Ascending aorta (tissue), 2 donors: ENCODE measurements around the gene GNB5. TPM values are rescaled to one million over a fixed set of nuclear protein-coding genes. Genes with fewer than 3 reads are reported as not detected.

Experiments used
- DNase-seq, 2 donors: peaks; one replicate each; pipeline ENCODE4 v3.0.0-alpha.2; 2019; ENCODE audit warnings: low spot score in 2 of 2
- H3K27ac ChIP-seq, 2 donors: fragments of 200-600 bp; sonication (generic); one replicate each; pipeline ENCODE4 v1.5.1; 2016 to 2017; ENCODE audit warnings: mild to moderate bottlenecking in 1 of 2
- H3K27me3 ChIP-seq: fragments of 200-600 bp; sonication (generic); one replicate; pipeline ENCODE4 v1.5.1; 2017
- H3K36me3 ChIP-seq, 2 donors: fragments of 200-600 bp; sonication (generic); one replicate each; pipeline ENCODE4 v1.5.1; 2016
- H3K4me1 ChIP-seq, 2 donors: fragments of 200-600 bp; sonication (generic); one replicate each; pipeline ENCODE4 v1.5.1; 2016 to 2017; ENCODE audit warnings: mild to moderate bottlenecking in 1 of 2
- H3K4me3 ChIP-seq, 2 donors: fragments of 200-600 bp; sonication (generic); one replicate each; pipeline ENCODE4 v1.5.1; 2016 to 2017; ENCODE audit warnings: mild to moderate bottlenecking in 1 of 2
- H3K9me3 ChIP-seq, 2 donors: fragments of 200-600 bp; sonication (generic); one replicate each; pipeline ENCODE4 v1.5.1; 2016
- CTCF ChIP-seq, 3 experiments: fragments of 200-600 bp in 2 of 3; fragments of 450-650 bp in 1 of 3; sonication (generic) in 2 of 3; IDR thresholded peaks; one replicate each; pipeline ENCODE4 v1.5.1; 2016 to 2019; ENCODE audit warnings: antibody characterized with exemption in 3 of 3, mild to moderate bottlenecking in 1 of 3, moderate library complexity in 1 of 3
- intact Hi-C: fragments of 100-400 bp; cut with DNase I; formaldehyde crosslinking; loops from one replicate; pipeline ENCODE4 v1.15.1; 2023
- total RNA-seq: library from RNA; depleted of rRNA; stranded (reverse); fragments of >200 nt; gene quantifications from one replicate; pipeline ENCODE4 v1.1.0, GENCODE V29; 2016

The GNB5 gene
- total RNA-seq, 1 donor from 2014 or later, result 8.8 TPM

- TF ChIP-seq CTCF (IDR thresholded peaks at IDR 0.05), result no peak
- H3K4me1 ChIP-seq, result no peaks in the 10 kb centered on the region
- intact Hi-C loops, result no loop called here
- DNase-seq, result no peak
- H3K9me3 ChIP-seq, result no peaks in the 10 kb centered on the region
- no peak overlapping the region for H3K27ac ChIP-seq
- H3K36me3 ChIP-seq, result peaks cover 6 to 30% of the 10 kb centered on the region in 2 donors
- no peak overlapping the region for H3K4me3 ChIP-seq
- H3K27me3 ChIP-seq, result no peaks in the 10 kb centered on the region
Measured at GRCh38 chr15:52162876-52163275, 28.3 kb downstream of the GNB5 start.

DNA sequence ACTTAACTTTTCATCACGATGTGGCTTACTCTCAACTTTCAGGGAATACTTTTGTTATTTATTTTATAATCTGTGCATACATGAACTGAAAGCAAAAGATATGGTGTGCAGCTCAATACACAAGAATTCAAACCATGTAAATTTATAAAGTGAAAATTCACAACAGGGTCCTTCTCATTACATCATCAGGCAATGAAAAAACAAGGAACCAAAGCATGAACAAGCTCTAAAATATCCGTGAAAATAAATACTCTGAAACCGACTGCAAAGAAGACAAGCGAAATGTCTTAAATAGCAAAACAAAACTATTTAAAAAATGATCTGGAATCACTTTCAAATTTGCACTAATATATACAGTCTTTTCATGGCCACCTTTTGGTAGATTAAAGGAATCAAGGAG is 28.9 kb downstream of the GNB5 start:
- H3K9me3 ChIP-seq, result no peaks in the 10 kb centered on the region
- no peaks in the 10 kb centered on the region for H3K4me1 ChIP-seq
- H3K27ac ChIP-seq, result no peak overlapping the region
- intact Hi-C loops, result no loop called here
- peaks cover 6 to 30% of the 10 kb centered on the region in 2 donors for H3K36me3 ChIP-seq
- DNase-seq, result no peak
- H3K27me3 ChIP-seq, result no peaks in the 10 kb centered on the region
- TF ChIP-seq CTCF (IDR thresholded peaks at IDR 0.05), result no peak
- no peak overlapping the region for H3K4me3 ChIP-seq

DNA sequence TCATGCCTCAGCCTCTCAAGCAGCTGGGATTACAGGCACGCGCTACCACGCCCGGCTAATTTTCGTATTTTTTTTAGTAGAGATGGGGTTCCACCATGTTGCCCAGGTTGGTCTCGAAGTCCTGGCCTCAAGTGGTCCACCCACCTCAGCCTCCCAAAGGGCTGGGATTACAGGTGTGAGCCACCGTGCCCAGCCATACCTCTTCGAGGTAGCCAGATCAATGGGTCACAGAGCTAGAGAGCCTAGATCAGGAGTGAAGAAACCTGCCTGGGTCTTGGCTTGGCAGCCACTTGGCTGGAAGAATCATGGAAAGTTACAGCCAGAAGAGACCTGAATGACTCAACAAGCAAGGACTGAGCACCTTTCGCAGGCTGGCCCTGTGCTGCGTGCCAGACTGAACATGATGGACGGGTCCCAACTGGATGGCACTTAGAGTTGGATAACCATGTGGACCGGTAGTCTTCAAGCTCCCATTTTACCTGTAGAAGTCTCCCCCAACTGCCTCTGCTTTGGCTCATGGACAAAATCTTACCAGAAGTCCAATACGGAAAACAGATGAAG is 29.7 kb downstream of the GNB5 start:
- Histone ChIP-seq H3K9me3 (no peaks in the 10 kb centered on the region), H3K36me3 (peaks cover 6 to 30% of the 10 kb centered on the region in 2 donors), H3K27ac (no peak overlapping the region), H3K27me3 (no peaks in the 10 kb centered on the region), H3K4me1 (no peaks in the 10 kb centered on the region), H3K4me3 (no peak overlapping the region)
- TF ChIP-seq CTCF (IDR thresholded peaks at IDR 0.05), result no peak
- intact Hi-C loops, result no loop called here
- no peak for DNase-seq

DNA sequence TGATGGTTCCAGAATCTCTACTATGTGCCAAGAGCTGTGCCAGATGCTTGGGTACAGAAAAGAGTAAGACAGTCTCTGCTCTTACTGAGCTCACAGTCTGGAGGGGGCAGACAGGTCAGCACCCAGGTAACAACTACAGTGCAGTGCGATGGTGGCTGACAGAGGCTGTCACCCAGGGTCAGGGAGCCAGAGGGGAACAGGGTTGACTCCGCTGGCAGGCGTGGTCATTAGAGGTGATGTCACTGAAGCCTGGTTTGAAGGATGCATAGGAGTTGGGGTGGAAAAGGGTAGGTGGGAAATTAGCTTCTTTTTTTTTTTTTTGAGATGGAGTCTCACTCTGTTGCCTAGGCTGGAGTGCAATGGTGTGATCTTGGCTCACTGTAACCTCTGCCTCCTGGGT is 31.5 kb downstream of the GNB5 start:
- Histone ChIP-seq H3K4me1 (no peaks in the 10 kb centered on the region), H3K9me3 (no peaks in the 10 kb centered on the region), H3K27me3 (no peaks in the 10 kb centered on the region), H3K36me3 (peaks cover 6 to 30% of the 10 kb centered on the region in 2 donors), H3K27ac (no peak overlapping the region), H3K4me3 (no peak overlapping the region)
- no peak for DNase-seq
- intact Hi-C loops, result no loop called here
- TF ChIP-seq CTCF (IDR thresholded peaks at IDR 0.05), result no peak

GRCh38 chr15:52158084-52158765 is 33.0 kb downstream of the GNB5 start:
- no peak for DNase-seq
- Histone ChIP-seq H3K9me3 (no peaks in the 10 kb centered on the region), H3K27me3 (no peaks in the 10 kb centered on the region), H3K27ac (no peak overlapping the region), H3K4me3 (no peak overlapping the region), H3K4me1 (no peaks in the 10 kb centered on the region), H3K36me3 (peaks cover 3 to 27% of the 10 kb centered on the region in 2 donors)
- intact Hi-C loops, result no loop called here
- no peak for TF ChIP-seq CTCF (IDR thresholded peaks at IDR 0.05)
